B cell (primary cell): ENCODE results near the gene ADAMTS16. TPM values are rescaled to one million over a fixed set of nuclear protein-coding genes. Genes with fewer than 3 reads are reported as not detected.

Source experiments
- ATAC-seq: fragments of 200-7000 bp; cut with Tn5 transposase; one replicate; pipeline ENCODE4 v1.10.0; 2021; ENCODE audit warnings: low read depth, mild to moderate bottlenecking, moderate number of reproducible peaks, moderate library complexity
- CTCF ChIA-PET: fragments of 350-600 bp; sonication (Branson Sonifier 250); formaldehyde crosslinking; loops from one replicate; lab custom pipeline; 2021; ENCODE audit warnings: antibody characterized with exemption, inconsistent platforms; lab: Charles Lee
- POLR2A ChIA-PET: fragments of 350-600 bp; sonication (Branson Sonifier 250); formaldehyde crosslinking; loops from one replicate; lab custom pipeline; 2021; ENCODE audit warnings: antibody characterized with exemption; lab: Charles Lee
- DNase-seq: peaks from one replicate; pipeline ENCODE4 v3.0.0; 2013
- H2AFZ ChIP-seq: 2 replicates; pipeline ENCODE4 v1.6.1; 2012; ENCODE audit warnings: mild to moderate bottlenecking, low read depth, low read length; ENCODE audit not compliant: insufficient read depth, poor library complexity, severe bottlenecking
- H3K27ac ChIP-seq, 2 donors: 1 replicate in 1 of 2; 2 replicates in 1 of 2; pipeline ENCODE4 v1.5.1; 2012 to 2013; ENCODE audit warnings: low read length in 2 of 2, mild to moderate bottlenecking in 2 of 2, moderate library complexity in 1 of 2
- H3K27me3 ChIP-seq, 4 experiments: fragments of 200-600 bp in 1 of 4; sonication (generic) in 1 of 4; replicated peaks in 1 of 4; 1 replicate in 2 of 4; 2 replicates in 2 of 4; pipeline versions ENCODE4 v1.6.1 to v1.7.0; 2013 to 2016; ENCODE audit warnings: low read length in 3 of 4, mild to moderate bottlenecking in 2 of 4, mixed read lengths in 1 of 4, moderate library complexity in 1 of 4; ENCODE audit not compliant: insufficient read depth in 4 of 4, control insufficient read depth in 3 of 4; ENCODE audit errors: control extremely low read depth in 1 of 4
- H3K36me3 ChIP-seq, 2 experiments: replicated peaks in 1 of 2; 1 replicate in 1 of 2; 2 replicates in 1 of 2; pipeline versions ENCODE4 v1.6.1 to v1.7.1; 2013; ENCODE audit warnings: low read length in 1 of 2; ENCODE audit not compliant: insufficient read depth in 2 of 2, control insufficient read depth in 1 of 2; ENCODE audit errors: control extremely low read depth in 1 of 2, extremely low read depth in 1 of 2
- H3K4me1 ChIP-seq, 2 donors: fragments of 200-600 bp in 1 of 2; sonication (generic) in 1 of 2; 1 replicate in 1 of 2; 2 replicates in 1 of 2; pipeline versions ENCODE4 v1.5.1 to v1.6.1; 2013 to 2017; ENCODE audit warnings: low read length in 2 of 2; ENCODE audit not compliant: control insufficient read depth in 2 of 2, insufficient read depth in 2 of 2
- H3K4me2 ChIP-seq: replicated peaks from 2 replicates; pipeline ENCODE3; 2012; ENCODE audit warnings: mild to moderate bottlenecking, low read depth, low read length; ENCODE audit not compliant: poor library complexity, severe bottlenecking
- H3K4me3 ChIP-seq, 5 experiments: fragments of 200-600 bp in 1 of 5; sonication (generic) in 1 of 5; 1 replicate in 3 of 5; 2 replicates in 2 of 5; pipeline versions ENCODE4 v1.5.1 to v1.7.0; 2011 to 2016; ENCODE audit warnings: low read length in 4 of 5, mild to moderate bottlenecking in 4 of 5, low read depth in 2 of 5, control low read depth in 1 of 5, moderate library complexity in 1 of 5; ENCODE audit not compliant: insufficient read depth in 1 of 5; ENCODE audit errors: control extremely low read depth in 1 of 5, extremely low read depth in 1 of 5
- H3K79me2 ChIP-seq: fragments of 200-600 bp; sonication (generic); one replicate; pipeline ENCODE4 v1.6.0; 2016; ENCODE audit warnings: low read length; ENCODE audit not compliant: control insufficient read depth, insufficient read depth
- H3K9ac ChIP-seq: fragments of 200-600 bp; sonication (generic); 2 replicates; pipeline ENCODE4 v1.6.1; 2017; ENCODE audit warnings: mild to moderate bottlenecking, low read length, moderate library complexity
- H3K9me3 ChIP-seq, 3 donors: one replicate each; pipeline versions ENCODE4 v1.6.1 to v1.7.1; 2013; ENCODE audit warnings: low read length in 2 of 3; ENCODE audit not compliant: control insufficient read depth in 2 of 3, insufficient read depth in 1 of 3; ENCODE audit errors: control extremely low read depth in 1 of 3
- H4K20me1 ChIP-seq: 2 replicates; pipeline ENCODE4 v1.6.0; 2012; ENCODE audit warnings: mild to moderate bottlenecking, low read length; ENCODE audit not compliant: insufficient read depth, control insufficient read depth, poor library complexity, severe bottlenecking
- H3K27ac Mint-ChIP-seq: one replicate; pipeline ENCODE4 v1.8.0; 2021; ENCODE audit warnings: mixed read lengths
- H3K27me3 Mint-ChIP-seq: one replicate; pipeline ENCODE4 v1.8.0; 2021; ENCODE audit warnings: mixed read lengths
- H3K4me1 Mint-ChIP-seq: one replicate; pipeline ENCODE4 v1.8.0; 2021; ENCODE audit warnings: mixed read lengths
- H3K4me3 Mint-ChIP-seq: one replicate; pipeline ENCODE4 v1.8.0; 2021; ENCODE audit warnings: mixed read lengths
- H3K9me3 Mint-ChIP-seq: one replicate; pipeline ENCODE4 v1.8.0; 2022; ENCODE audit warnings: mixed read lengths; ENCODE audit not compliant: insufficient read depth
- CTCF ChIP-seq: fragments of 200-600 bp; IDR thresholded peaks from one replicate; pipeline ENCODE4 v1.8.0; 2022; ENCODE audit warnings: antibody characterized with exemption, mild to moderate bottlenecking
- EZH2 ChIP-seq: IDR thresholded peaks from 2 replicates; pipeline ENCODE4 v1.6.1; 2012; ENCODE audit warnings: borderline replicate concordance, low read depth, mild to moderate bottlenecking, moderate library complexity, low read length; ENCODE audit not compliant: insufficient read depth, poor library complexity, severe bottlenecking
- WGBS: methylation state at CpG from one replicate; pipeline ENCODE4 v1.1.5; 2013; ENCODE audit warnings: missing lambda C conversion rate; ENCODE audit not compliant: insufficient coverage; 5-methylcytosine and 5-hydroxymethylcytosine counted together
- intact Hi-C: fragments of 100-400 bp; cut with micrococcal nuclease; formaldehyde crosslinking; loops from one replicate; pipeline ENCODE4 v1.10.0; 2022
- polyA plus RNA-seq: library from polyadenylated mRNA; depleted of rRNA; stranded (reverse); fragments of >200 nt; gene quantifications from 2 replicates; pipeline ENCODE4 v1.2.3, GENCODE V29; 2012
- total RNA-seq, 2 donors: library from RNA; stranded (reverse); fragments of 120-200 nt in 1 of 2; gene quantifications; 1 replicate in 1 of 2; 2 replicates in 1 of 2; pipeline versions ENCODE4 v1.2.3 to v1.2.4, GENCODE V29; 2013 to 2022

ADAMTS16 gene
- total and polyA plus RNA-seq, 2 donors (not counting 1 experiment from before 2014, with no cell fraction given): not detected

GRCh38 chr5:5188376-5189050 is 48.4 kb downstream of the ADAMTS16 start:
- TF ChIP-seq EZH2 (no peak), CTCF (no peak)
- no peaks in the 10 kb centered on the region for H3K4me1 ChIP-seq
- intact Hi-C loops: no loop called here
- Mint-ChIP-seq H3K4me3 (no peak overlapping the region), H3K9me3 (no peaks in the 10 kb centered on the region), H3K27me3 (no peaks in the 10 kb centered on the region), H3K27ac (no peak overlapping the region), H3K4me1 (no peaks in the 10 kb centered on the region)
- H3K79me2 ChIP-seq: no peaks in the 10 kb centered on the region
- WGBS: 100% methylated on average over 2 of the region's 11 CpGs
- POLR2A ChIA-PET: no interaction called here
- no peaks in the 10 kb centered on the region for H3K36me3 ChIP-seq
- ATAC-seq (no peak), DNase-seq (no peak)
- CTCF ChIA-PET: interaction anchor here (0.7 kb wide), 1 partner anchor 58 kb away, joined by 3 read pairs; no protein-coding TSS in a partner anchor
- H3K9ac ChIP-seq: no peak overlapping the region
- H3K4me3 ChIP-seq: no peak overlapping the region
- no peak overlapping the region for H3K27ac ChIP-seq
- H3K9me3 ChIP-seq: peaks cover 0 to 9% (median 0%) of the 10 kb centered on the region in 3 donors
- H3K4me2 ChIP-seq: no peak overlapping the region
- no peak overlapping the region for H2AFZ ChIP-seq
- H3K27me3 ChIP-seq: no peaks in the 10 kb centered on the region
- no peaks in the 10 kb centered on the region for H4K20me1 ChIP-seq

- H3K4me1 ChIP-seq: no peaks in the 10 kb centered on the region
- no peaks in the 10 kb centered on the region for H3K36me3 ChIP-seq
- H2AFZ ChIP-seq: no peak overlapping the region
- Mint-ChIP-seq H3K4me1 (no peaks in the 10 kb centered on the region), H3K27ac (no peak overlapping the region), H3K9me3 (no peaks in the 10 kb centered on the region), H3K27me3 (no peaks in the 10 kb centered on the region), H3K4me3 (no peak overlapping the region)
- no peak overlapping the region for H3K4me3 ChIP-seq
- 96% methylated on average over 7 of the region's 7 CpGs for WGBS
- DNase-seq: no peak
- H3K9me3 ChIP-seq: peaks cover 0 to 8% (median 0%) of the 10 kb centered on the region in 3 donors
- H4K20me1 ChIP-seq: no peaks in the 10 kb centered on the region
- H3K27me3 ChIP-seq: no peaks in the 10 kb centered on the region
- H3K79me2 ChIP-seq: no peaks in the 10 kb centered on the region
- no peak for ATAC-seq
- CTCF ChIA-PET: interaction anchor here (0.7 kb wide), 1 partner anchor 59 kb away, joined by 3 read pairs; no protein-coding TSS in a partner anchor
- POLR2A ChIA-PET: no interaction called here
- intact Hi-C loops: no loop called here
- no peak overlapping the region for H3K9ac ChIP-seq
- no peak overlapping the region for H3K27ac ChIP-seq
- H3K4me2 ChIP-seq: no peak overlapping the region
- TF ChIP-seq EZH2 (no peak), CTCF (no peak)
These were observed 48.9 kb downstream of the ADAMTS16 start for GRCh38 chr5:5189051-5189430.
